HepG2 (cell line): ENCODE measurements around the gene DCST2. TPM values are rescaled to one million over a fixed set of nuclear protein-coding genes. Genes with fewer than 3 reads are reported as not detected.
A peak's percentile ranks its signal among the peaks of the same experiment; 100 is the strongest.

ENCODE experiments used
- SIX1 ChIP-seq: sonication (generic); formaldehyde crosslinking; IDR thresholded peaks from 2 replicates; pipeline ENCODE4 v1.4.0; 2020; ENCODE audit warnings: missing genetic modification reagents, borderline replicate concordance
- SSRP1 ChIP-seq: IDR thresholded peaks from 2 replicates; pipeline ENCODE4 v1.6.1; 2016; ENCODE audit warnings: control low read depth
- ZMYM3 ChIP-seq: sonication (generic); formaldehyde crosslinking; IDR thresholded peaks from 2 replicates; pipeline ENCODE4 v1.5.1; 2020; ENCODE audit warnings: mild to moderate bottlenecking, missing genetic modification reagents
- ZNF510 ChIP-seq: sonication (generic); formaldehyde crosslinking; IDR thresholded peaks from 2 replicates; pipeline ENCODE4 v1.4.0; 2020; ENCODE audit warnings: low read depth, mild to moderate bottlenecking, missing genetic modification reagents
- polyA plus RNA-seq, 8 experiments: library from polyadenylated mRNA; depleted of rRNA in 3 of 8; stranded (reverse) in 7 of 8; unstranded in 1 of 8; fragments of >200 nt; fragmentation: Illumina TruSeq in 4 of 8; extraction: Trizol in 4 of 8; gene quantifications; 2 replicates each; pipeline versions ENCODE4 v1.2.1 to v1.2.3, GENCODE V29; 2011 to 2016; ENCODE audit warnings: low read depth in 4 of 8, missing spikeins in 1 of 8, mixed read lengths in 1 of 8; ENCODE audit not compliant: insufficient read depth in 1 of 8
- total RNA-seq, 5 experiments: library from RNA; depleted of rRNA; stranded (reverse); fragments of >200 nt; fragmentation: Illumina TruSeq; extraction: Trizol; gene quantifications; 2 replicates each; pipeline ENCODE4 v1.2.3, GENCODE V29; 2016; ENCODE audit warnings: low read depth in 1 of 5
- TF ChIP-seq, protein P1 (sequence below): sonication (generic); formaldehyde crosslinking; IDR thresholded peaks from one replicate; pipeline ENCODE4 v1.5.1; 2020; ENCODE audit warnings: mild to moderate bottlenecking, missing genetic modification reagents; ENCODE audit errors: not compliant biosample characterization
- TF ChIP-seq, protein P2 (sequence below): sonication (generic); formaldehyde crosslinking; IDR thresholded peaks from 2 replicates; pipeline ENCODE4 v1.8.1; 2023; ENCODE audit warnings: mild to moderate bottlenecking, missing genetic modification reagents, borderline replicate concordance
- TF ChIP-seq, protein P3 (sequence below): sonication (generic); formaldehyde crosslinking; IDR thresholded peaks from 2 replicates; pipeline ENCODE4 v1.5.0; 2020; ENCODE audit warnings: mild to moderate bottlenecking, missing genetic modification reagents
- TF ChIP-seq, protein P4 (sequence below): IDR thresholded peaks from 2 replicates; pipeline ENCODE4 v1.6.1; 2018; ENCODE audit warnings: missing genetic modification reagents
- TF ChIP-seq, protein P5 (sequence below): sonication (generic); formaldehyde crosslinking; IDR thresholded peaks from 2 replicates; pipeline ENCODE4 v1.4.0; 2020; ENCODE audit warnings: missing genetic modification reagents, borderline replicate concordance
- TF ChIP-seq, protein P6 (sequence below): sonication (generic); formaldehyde crosslinking; conservative IDR thresholded peaks from 2 replicates; pipeline ENCODE4 v1.4.0; 2020; ENCODE audit warnings: missing genetic modification reagents

Gene DCST2
- total and polyA plus RNA-seq, 2 of the 13 experiments (the other 11 are each of a cell fraction or from before 2014, with no cell fraction given): 0.74 TPM; not detected in 1

DNA sequence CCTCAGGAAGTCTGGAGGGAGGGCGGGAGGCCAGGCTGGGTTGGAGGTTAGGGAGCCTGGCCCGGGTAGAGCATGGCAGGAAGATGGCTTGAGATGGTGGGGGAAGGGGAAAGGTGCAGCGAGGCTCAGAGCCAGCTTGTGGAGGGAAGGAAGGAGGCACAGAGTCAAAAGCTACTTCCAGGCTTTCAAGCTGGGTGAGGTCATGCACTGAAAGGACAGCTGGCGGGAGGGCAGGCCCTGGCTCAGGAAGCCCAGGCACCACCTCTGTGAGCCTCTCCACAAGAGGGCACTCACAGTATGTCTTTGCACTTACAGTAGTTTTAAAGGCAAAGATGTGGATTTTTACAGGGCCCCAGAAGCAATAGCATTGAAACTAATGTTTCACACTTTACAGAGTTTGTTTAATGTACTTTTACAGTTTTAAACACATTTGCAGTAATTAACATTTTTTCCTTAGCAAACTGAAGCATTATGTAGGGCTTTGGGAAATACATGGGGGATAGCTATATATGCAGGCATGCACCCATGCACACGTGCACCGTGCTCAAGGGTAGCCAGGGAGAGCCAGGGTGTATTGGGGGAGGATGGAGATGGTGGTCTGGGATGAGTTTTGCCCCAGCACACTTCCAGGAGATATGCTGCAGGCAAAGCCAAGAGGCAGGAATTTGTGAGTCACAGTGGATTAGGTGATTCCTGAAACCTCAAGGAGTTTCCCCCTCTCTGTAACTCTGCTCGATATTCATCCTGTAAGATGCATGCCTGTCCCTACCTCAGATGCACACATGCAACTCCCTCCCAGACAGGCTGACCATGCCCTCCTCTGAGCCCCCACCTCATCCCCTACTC is 11.5 kb upstream of the DCST2 start (continued):
- TF ChIP-seq, protein P1, sequence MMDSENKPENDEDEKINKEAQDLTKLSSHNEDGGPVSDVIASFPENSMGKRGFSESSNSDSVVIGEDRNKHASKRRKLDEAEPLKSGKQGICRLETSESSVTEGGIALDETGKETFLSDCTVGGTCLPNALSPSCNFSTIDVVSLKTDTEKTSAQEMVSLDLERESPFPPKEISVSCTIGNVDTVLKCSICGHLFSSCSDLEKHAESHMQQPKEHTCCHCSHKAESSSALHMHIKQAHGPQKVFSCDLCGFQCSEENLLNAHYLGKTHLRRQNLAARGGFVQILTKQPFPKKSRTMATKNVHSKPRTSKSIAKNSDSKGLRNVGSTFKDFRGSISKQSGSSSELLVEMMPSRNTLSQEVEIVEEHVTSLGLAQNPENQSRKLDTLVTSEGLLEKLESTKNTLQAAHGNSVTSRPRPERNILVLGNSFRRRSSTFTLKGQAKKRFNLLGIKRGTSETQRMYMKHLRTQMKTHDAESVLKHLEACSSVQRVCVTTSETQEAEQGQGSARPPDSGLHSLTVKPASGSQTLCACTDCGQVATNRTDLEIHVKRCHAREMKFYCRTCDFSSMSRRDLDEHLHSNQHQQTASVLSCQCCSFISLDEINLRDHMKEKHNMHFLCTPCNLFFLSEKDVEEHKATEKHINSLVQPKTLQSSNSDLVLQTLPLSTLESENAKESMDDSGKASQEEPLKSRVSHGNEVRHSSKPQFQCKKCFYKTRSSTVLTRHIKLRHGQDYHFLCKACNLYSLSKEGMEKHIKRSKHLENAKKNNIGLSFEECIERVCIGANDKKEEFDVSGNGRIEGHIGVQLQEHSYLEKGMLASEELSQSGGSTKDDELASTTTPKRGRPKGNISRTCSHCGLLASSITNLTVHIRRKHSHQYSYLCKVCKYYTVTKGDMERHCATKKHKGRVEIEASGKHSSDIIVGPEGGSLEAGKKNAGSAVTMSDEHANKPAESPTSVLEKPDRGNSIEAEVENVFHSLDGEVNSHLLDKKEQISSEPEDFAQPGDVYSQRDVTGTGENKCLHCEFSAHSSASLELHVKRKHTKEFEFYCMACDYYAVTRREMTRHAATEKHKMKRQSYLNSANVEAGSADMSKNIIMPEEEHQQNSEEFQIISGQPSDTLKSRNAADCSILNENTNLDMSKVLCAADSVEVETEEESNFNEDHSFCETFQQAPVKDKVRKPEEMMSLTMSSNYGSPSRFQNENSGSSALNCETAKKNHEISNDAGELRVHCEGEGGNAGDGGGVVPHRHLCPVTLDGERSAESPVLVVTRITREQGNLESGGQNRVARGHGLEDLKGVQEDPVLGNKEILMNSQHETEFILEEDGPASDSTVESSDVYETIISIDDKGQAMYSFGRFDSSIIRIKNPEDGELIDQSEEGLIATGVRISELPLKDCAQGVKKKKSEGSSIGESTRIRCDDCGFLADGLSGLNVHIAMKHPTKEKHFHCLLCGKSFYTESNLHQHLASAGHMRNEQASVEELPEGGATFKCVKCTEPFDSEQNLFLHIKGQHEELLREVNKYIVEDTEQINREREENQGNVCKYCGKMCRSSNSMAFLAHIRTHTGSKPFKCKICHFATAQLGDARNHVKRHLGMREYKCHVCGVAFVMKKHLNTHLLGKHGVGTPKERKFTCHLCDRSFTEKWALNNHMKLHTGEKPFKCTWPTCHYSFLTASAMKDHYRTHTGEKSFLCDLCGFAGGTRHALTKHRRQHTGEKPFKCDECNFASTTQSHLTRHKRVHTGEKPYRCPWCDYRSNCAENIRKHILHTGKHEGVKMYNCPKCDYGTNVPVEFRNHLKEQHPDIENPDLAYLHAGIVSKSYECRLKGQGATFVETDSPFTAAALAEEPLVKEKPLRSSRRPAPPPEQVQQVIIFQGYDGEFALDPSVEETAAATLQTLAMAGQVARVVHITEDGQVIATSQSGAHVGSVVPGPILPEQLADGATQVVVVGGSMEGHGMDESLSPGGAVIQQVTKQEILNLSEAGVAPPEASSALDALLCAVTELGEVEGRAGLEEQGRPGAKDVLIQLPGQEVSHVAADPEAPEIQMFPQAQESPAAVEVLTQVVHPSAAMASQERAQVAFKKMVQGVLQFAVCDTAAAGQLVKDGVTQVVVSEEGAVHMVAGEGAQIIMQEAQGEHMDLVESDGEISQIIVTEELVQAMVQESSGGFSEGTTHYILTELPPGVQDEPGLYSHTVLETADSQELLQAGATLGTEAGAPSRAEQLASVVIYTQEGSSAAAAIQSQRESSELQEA (CRISPR knock-in tag): peak; percentile 51
- TF ChIP-seq, protein P2, sequence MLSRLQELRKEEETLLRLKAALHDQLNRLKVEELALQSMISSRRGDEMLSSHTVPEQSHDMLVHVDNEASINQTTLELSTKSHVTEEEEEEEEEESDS: no peak
- no peak for TF ChIP-seq SSRP1 (CRISPR knock-in tag)
- TF ChIP-seq, protein P3, sequence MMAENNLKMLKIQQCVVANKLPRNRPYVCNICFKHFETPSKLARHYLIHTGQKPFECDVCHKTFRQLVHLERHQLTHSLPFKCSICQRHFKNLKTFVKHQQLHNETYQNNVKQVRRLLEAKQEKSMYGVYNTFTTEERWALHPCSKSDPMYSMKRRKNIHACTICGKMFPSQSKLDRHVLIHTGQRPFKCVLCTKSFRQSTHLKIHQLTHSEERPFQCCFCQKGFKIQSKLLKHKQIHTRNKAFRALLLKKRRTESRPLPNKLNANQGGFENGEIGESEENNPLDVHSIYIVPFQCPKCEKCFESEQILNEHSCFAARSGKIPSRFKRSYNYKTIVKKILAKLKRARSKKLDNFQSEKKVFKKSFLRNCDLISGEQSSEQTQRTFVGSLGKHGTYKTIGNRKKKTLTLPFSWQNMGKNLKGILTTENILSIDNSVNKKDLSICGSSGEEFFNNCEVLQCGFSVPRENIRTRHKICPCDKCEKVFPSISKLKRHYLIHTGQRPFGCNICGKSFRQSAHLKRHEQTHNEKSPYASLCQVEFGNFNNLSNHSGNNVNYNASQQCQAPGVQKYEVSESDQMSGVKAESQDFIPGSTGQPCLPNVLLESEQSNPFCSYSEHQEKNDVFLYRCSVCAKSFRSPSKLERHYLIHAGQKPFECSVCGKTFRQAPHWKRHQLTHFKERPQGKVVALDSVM (CRISPR knock-in tag): no peak
- TF ChIP-seq ZMYM3 (CRISPR knock-in tag): no peak
- TF ChIP-seq, protein P4, sequence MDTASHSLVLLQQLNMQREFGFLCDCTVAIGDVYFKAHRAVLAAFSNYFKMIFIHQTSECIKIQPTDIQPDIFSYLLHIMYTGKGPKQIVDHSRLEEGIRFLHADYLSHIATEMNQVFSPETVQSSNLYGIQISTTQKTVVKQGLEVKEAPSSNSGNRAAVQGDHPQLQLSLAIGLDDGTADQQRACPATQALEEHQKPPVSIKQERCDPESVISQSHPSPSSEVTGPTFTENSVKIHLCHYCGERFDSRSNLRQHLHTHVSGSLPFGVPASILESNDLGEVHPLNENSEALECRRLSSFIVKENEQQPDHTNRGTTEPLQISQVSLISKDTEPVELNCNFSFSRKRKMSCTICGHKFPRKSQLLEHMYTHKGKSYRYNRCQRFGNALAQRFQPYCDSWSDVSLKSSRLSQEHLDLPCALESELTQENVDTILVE (CRISPR knock-in tag): 0 out of 2 replicates have a peak, but pooled peaks have one; percentile 39
- no peak for TF ChIP-seq SIX1 (CRISPR knock-in tag)
- TF ChIP-seq, protein P5, sequence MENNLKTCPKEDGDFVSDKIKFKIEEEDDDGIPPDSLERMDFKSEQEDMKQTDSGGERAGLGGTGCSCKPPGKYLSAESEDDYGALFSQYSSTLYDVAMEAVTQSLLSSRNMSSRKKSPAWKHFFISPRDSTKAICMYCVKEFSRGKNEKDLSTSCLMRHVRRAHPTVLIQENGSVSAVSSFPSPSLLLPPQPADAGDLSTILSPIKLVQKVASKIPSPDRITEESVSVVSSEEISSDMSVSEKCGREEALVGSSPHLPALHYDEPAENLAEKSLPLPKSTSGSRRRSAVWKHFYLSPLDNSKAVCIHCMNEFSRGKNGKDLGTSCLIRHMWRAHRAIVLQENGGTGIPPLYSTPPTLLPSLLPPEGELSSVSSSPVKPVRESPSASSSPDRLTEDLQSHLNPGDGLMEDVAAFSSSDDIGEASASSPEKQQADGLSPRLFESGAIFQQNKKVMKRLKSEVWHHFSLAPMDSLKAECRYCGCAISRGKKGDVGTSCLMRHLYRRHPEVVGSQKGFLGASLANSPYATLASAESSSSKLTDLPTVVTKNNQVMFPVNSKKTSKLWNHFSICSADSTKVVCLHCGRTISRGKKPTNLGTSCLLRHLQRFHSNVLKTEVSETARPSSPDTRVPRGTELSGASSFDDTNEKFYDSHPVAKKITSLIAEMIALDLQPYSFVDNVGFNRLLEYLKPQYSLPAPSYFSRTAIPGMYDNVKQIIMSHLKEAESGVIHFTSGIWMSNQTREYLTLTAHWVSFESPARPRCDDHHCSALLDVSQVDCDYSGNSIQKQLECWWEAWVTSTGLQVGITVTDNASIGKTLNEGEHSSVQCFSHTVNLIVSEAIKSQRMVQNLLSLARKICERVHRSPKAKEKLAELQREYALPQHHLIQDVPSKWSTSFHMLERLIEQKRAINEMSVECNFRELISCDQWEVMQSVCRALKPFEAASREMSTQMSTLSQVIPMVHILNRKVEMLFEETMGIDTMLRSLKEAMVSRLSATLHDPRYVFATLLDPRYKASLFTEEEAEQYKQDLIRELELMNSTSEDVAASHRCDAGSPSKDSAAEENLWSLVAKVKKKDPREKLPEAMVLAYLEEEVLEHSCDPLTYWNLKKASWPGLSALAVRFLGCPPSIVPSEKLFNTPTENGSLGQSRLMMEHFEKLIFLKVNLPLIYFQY: 0 out of 2 replicates have a peak, but pooled peaks have one; percentile 9
- TF ChIP-seq, protein P6, sequence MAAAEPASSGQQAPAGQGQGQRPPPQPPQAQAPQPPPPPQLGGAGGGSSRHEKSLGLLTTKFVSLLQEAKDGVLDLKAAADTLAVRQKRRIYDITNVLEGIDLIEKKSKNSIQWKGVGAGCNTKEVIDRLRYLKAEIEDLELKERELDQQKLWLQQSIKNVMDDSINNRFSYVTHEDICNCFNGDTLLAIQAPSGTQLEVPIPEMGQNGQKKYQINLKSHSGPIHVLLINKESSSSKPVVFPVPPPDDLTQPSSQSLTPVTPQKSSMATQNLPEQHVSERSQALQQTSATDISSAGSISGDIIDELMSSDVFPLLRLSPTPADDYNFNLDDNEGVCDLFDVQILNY: no peak
- no peak for TF ChIP-seq ZNF510 (CRISPR knock-in tag)
